Measurements from ENCODE around the gene CARD19. TPM values are rescaled to one million over a fixed set of nuclear protein-coding genes. Genes with fewer than 3 reads are reported as not detected.

CARD19 gene
- total and polyA plus RNA-seq, 9 of the 15 experiments (the other 6 are each of a cell fraction or from before 2014, with no cell fraction given) = 0.90 to 34.9 (median 14.6) TPM

DNA sequence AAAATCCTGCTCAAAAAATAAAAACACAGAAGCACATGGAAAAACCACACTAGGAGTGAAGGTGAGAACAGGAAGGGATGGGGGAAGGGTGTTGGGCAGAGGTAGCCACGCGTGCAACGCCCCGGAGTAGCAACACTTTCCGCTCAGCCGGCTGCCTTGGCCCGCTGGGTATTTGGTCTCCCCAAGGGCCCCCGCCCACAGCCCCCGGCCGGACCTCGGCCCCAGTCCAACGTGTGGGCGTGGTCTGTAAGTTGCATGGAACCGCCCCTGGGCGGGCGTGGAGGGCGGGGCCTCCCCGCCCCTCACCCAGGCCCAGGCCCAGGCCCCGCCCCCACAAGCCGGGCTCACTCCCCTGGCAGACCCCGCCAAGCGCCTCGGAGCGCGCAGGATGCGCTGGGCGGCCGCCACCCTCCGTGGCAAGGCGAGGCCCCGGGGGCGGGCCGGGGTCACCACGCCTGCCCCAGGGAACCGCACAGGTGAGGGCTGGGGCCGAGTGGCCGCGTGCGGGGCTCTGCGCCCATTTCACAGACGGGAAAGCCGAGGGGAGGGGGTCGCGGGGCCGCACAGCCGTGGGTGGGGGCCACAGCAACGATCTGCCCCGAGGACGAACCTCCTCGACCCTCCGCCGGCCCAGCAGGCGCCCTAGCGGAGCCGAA lies 37.5 kb upstream of the CARD19 start, which contains the start of gene SUSD3 (continued):
- TF ChIP-seq USF2 (CRISPR knock-in tag; IDR thresholded peaks at IDR 0.05) (no peak), CHD4 (IDR thresholded peaks at IDR 0.05; ENCODE audit: insufficient read depth, insufficient replicate concordance, low read depth, low read length, poor library complexity, severe bottlenecking) (peak; percentile 93), KDM1A (IDR thresholded peaks at IDR 0.05) (peak; percentile 86 to 88), ZNF174 (CRISPR knock-in tag; IDR thresholded peaks at IDR 0.05) (no peak), ESRRA (IDR thresholded peaks at IDR 0.05; ENCODE audit: borderline replicate concordance, low read depth) (peak; percentile 73; the same call in 1 of the 2 replicates), ELF1 (tag; IDR thresholded peaks at IDR 0.05) (no peak), PCBP1 (IDR thresholded peaks at IDR 0.05; ENCODE audit: low read depth, low read length, poor library complexity, severe bottlenecking) (peak; percentile 98), E2F3 (CRISPR knock-in tag; IDR thresholded peaks at IDR 0.05) (no peak), VEZF1 (CRISPR knock-in tag; IDR thresholded peaks at IDR 0.05) (peak; percentile 76; the same call in 1 of the 2 replicates)
- TF ChIP-seq, protein P1, sequence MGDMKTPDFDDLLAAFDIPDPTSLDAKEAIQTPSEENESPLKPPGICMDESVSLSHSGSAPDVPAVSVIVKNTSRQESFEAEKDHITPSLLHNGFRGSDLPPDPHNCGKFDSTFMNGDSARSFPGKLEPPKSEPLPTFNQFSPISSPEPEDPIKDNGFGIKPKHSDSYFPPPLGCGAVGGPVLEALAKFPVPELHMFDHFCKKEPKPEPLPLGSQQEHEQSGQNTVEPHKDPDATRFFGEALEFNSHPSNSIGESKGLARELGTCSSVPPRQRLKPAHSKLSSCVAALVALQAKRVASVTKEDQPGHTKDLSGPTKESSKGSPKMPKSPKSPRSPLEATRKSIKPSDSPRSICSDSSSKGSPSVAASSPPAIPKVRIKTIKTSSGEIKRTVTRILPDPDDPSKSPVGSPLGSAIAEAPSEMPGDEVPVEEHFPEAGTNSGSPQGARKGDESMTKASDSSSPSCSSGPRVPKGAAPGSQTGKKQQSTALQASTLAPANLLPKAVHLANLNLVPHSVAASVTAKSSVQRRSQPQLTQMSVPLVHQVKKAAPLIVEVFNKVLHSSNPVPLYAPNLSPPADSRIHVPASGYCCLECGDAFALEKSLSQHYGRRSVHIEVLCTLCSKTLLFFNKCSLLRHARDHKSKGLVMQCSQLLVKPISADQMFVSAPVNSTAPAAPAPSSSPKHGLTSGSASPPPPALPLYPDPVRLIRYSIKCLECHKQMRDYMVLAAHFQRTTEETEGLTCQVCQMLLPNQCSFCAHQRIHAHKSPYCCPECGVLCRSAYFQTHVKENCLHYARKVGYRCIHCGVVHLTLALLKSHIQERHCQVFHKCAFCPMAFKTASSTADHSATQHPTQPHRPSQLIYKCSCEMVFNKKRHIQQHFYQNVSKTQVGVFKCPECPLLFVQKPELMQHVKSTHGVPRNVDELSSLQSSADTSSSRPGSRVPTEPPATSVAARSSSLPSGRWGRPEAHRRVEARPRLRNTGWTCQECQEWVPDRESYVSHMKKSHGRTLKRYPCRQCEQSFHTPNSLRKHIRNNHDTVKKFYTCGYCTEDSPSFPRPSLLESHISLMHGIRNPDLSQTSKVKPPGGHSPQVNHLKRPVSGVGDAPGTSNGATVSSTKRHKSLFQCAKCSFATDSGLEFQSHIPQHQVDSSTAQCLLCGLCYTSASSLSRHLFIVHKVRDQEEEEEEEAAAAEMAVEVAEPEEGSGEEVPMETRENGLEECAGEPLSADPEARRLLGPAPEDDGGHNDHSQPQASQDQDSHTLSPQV (IDR thresholded peaks at IDR 0.05) = no peak
- TF ChIP-seq, protein P2, sequence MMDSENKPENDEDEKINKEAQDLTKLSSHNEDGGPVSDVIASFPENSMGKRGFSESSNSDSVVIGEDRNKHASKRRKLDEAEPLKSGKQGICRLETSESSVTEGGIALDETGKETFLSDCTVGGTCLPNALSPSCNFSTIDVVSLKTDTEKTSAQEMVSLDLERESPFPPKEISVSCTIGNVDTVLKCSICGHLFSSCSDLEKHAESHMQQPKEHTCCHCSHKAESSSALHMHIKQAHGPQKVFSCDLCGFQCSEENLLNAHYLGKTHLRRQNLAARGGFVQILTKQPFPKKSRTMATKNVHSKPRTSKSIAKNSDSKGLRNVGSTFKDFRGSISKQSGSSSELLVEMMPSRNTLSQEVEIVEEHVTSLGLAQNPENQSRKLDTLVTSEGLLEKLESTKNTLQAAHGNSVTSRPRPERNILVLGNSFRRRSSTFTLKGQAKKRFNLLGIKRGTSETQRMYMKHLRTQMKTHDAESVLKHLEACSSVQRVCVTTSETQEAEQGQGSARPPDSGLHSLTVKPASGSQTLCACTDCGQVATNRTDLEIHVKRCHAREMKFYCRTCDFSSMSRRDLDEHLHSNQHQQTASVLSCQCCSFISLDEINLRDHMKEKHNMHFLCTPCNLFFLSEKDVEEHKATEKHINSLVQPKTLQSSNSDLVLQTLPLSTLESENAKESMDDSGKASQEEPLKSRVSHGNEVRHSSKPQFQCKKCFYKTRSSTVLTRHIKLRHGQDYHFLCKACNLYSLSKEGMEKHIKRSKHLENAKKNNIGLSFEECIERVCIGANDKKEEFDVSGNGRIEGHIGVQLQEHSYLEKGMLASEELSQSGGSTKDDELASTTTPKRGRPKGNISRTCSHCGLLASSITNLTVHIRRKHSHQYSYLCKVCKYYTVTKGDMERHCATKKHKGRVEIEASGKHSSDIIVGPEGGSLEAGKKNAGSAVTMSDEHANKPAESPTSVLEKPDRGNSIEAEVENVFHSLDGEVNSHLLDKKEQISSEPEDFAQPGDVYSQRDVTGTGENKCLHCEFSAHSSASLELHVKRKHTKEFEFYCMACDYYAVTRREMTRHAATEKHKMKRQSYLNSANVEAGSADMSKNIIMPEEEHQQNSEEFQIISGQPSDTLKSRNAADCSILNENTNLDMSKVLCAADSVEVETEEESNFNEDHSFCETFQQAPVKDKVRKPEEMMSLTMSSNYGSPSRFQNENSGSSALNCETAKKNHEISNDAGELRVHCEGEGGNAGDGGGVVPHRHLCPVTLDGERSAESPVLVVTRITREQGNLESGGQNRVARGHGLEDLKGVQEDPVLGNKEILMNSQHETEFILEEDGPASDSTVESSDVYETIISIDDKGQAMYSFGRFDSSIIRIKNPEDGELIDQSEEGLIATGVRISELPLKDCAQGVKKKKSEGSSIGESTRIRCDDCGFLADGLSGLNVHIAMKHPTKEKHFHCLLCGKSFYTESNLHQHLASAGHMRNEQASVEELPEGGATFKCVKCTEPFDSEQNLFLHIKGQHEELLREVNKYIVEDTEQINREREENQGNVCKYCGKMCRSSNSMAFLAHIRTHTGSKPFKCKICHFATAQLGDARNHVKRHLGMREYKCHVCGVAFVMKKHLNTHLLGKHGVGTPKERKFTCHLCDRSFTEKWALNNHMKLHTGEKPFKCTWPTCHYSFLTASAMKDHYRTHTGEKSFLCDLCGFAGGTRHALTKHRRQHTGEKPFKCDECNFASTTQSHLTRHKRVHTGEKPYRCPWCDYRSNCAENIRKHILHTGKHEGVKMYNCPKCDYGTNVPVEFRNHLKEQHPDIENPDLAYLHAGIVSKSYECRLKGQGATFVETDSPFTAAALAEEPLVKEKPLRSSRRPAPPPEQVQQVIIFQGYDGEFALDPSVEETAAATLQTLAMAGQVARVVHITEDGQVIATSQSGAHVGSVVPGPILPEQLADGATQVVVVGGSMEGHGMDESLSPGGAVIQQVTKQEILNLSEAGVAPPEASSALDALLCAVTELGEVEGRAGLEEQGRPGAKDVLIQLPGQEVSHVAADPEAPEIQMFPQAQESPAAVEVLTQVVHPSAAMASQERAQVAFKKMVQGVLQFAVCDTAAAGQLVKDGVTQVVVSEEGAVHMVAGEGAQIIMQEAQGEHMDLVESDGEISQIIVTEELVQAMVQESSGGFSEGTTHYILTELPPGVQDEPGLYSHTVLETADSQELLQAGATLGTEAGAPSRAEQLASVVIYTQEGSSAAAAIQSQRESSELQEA (IDR thresholded peaks at IDR 0.05; ENCODE audit: low read depth) = no peak

All from K562 (cell line).